HEK293 (cell line): ENCODE measurements around the gene SGSM2.

ENCODE experiments used
- CTCF ChIA-PET: fragments of 350-600 bp; formaldehyde crosslinking; extraction: SDS; loops from one replicate; lab custom pipeline; 2021; ENCODE audit warnings: antibody characterized with exemption; lab: Yijun Ruan, JAX
- POLR2A ChIA-PET: fragments of 300-600 bp; formaldehyde crosslinking; extraction: SDS; loops from one replicate; lab custom pipeline; 2020; ENCODE audit warnings: antibody characterized with exemption, inconsistent platforms; lab: Yijun Ruan, JAX
- H3K27ac ChIP-seq: fragments of 200-500 bp; sonication (Bioruptor generic); 2 replicates; pipeline ENCODE4 v1.5.1; 2014; ENCODE audit warnings: low read depth, low read length, control low read depth, inconsistent platforms; ENCODE audit errors: extremely low read depth
- H3K36me3 ChIP-seq, 2 experiments: fragments of 200-500 bp in 1 of 2; sonication (Bioruptor generic) in 1 of 2; 1 replicate in 1 of 2; 2 replicates in 1 of 2; pipeline ENCODE4 v1.5.1; 2014 to 2017; ENCODE audit warnings: inconsistent platforms in 2 of 2, low read length in 2 of 2; ENCODE audit not compliant: control insufficient read depth in 2 of 2, insufficient read depth in 1 of 2
- H3K4me1 ChIP-seq: fragments of 200-500 bp; sonication (Bioruptor generic); 2 replicates; pipeline ENCODE4 v1.5.1; 2014; ENCODE audit warnings: mild to moderate bottlenecking, low read length, inconsistent platforms; ENCODE audit not compliant: control insufficient read depth, insufficient read depth
- H3K4me3 ChIP-seq: 2 replicates; pipeline ENCODE4 v1.5.1; 2011; ENCODE audit warnings: low read depth, mild to moderate bottlenecking, control low read depth, low read length, moderate library complexity
- H3K9me3 ChIP-seq: fragments of 200-500 bp; sonication (Bioruptor generic); 2 replicates; pipeline ENCODE4 v1.5.1; 2014; ENCODE audit warnings: low read depth, low read length, inconsistent platforms; ENCODE audit not compliant: control insufficient read depth, insufficient read depth
- GLI4 ChIP-seq: fragments of 450-650 bp; formaldehyde crosslinking; IDR thresholded peaks from 2 replicates; pipeline ENCODE4 v1.5.1; 2016; ENCODE audit warnings: missing biosample characterization, missing genetic modification characterization
- GLIS2 ChIP-seq: fragments of 450-650 bp; formaldehyde crosslinking; IDR thresholded peaks from 2 replicates; pipeline ENCODE4 v1.5.1; 2016; ENCODE audit warnings: missing biosample characterization, missing genetic modification characterization
- KLF1 ChIP-seq: fragments of 450-650 bp; formaldehyde crosslinking; IDR thresholded peaks from 2 replicates; pipeline ENCODE4 v1.5.1; 2016; ENCODE audit warnings: missing biosample characterization, missing genetic modification characterization
- KLF8 ChIP-seq: fragments of 450-650 bp; formaldehyde crosslinking; IDR thresholded peaks from 2 replicates; pipeline ENCODE4 v1.5.1; 2016; ENCODE audit warnings: missing biosample characterization, missing genetic modification characterization
- RBAK ChIP-seq: fragments of 450-650 bp; formaldehyde crosslinking; IDR thresholded peaks from 2 replicates; pipeline ENCODE4 v1.5.1; 2016; ENCODE audit warnings: missing biosample characterization, missing genetic modification characterization
- ZBTB17 ChIP-seq: fragments of 450-650 bp; formaldehyde crosslinking; IDR thresholded peaks from 2 replicates; pipeline ENCODE4 v1.5.1; 2016; ENCODE audit warnings: missing biosample characterization, missing genetic modification characterization
- ZBTB8A ChIP-seq: fragments of 450-650 bp; formaldehyde crosslinking; IDR thresholded peaks from 2 replicates; pipeline ENCODE4 v1.5.1; 2016; ENCODE audit warnings: missing biosample characterization, missing genetic modification characterization
- ZFHX2 ChIP-seq: fragments of 450-650 bp; formaldehyde crosslinking; conservative IDR thresholded peaks from 2 replicates; pipeline ENCODE4 v1.5.1; 2016; ENCODE audit warnings: missing biosample characterization, missing genetic modification characterization
- ZIC2 ChIP-seq: fragments of 450-650 bp; formaldehyde crosslinking; IDR thresholded peaks from 2 replicates; pipeline ENCODE4 v1.5.1; 2016; ENCODE audit warnings: missing biosample characterization, missing genetic modification characterization
- ZNF112 ChIP-seq: fragments of 450-650 bp; formaldehyde crosslinking; IDR thresholded peaks from 2 replicates; pipeline ENCODE4 v1.5.0; 2017; ENCODE audit warnings: missing biosample characterization, missing genetic modification characterization
- ZNF211 ChIP-seq: fragments of 450-650 bp; formaldehyde crosslinking; IDR thresholded peaks from 2 replicates; pipeline ENCODE4 v1.5.1; 2016; ENCODE audit warnings: low read depth, missing biosample characterization, missing genetic modification characterization
- ZNF585B ChIP-seq: fragments of 450-650 bp; formaldehyde crosslinking; IDR thresholded peaks from 2 replicates; pipeline ENCODE4 v1.5.1; 2016; ENCODE audit warnings: missing biosample characterization, missing genetic modification characterization
- ZNF600 ChIP-seq: fragments of 450-650 bp; formaldehyde crosslinking; IDR thresholded peaks from 2 replicates; pipeline ENCODE4 v1.5.1; 2016; ENCODE audit warnings: missing biosample characterization, missing genetic modification characterization
- ZNF610 ChIP-seq: fragments of 450-650 bp; formaldehyde crosslinking; IDR thresholded peaks from 2 replicates; pipeline ENCODE4 v1.5.1; 2016; ENCODE audit warnings: missing biosample characterization, missing genetic modification characterization, borderline replicate concordance
- TF ChIP-seq, protein P1 (sequence below): fragments of 450-650 bp; formaldehyde crosslinking; IDR thresholded peaks from 2 replicates; pipeline ENCODE4 v1.5.1; 2016; ENCODE audit warnings: missing biosample characterization, missing genetic modification characterization
- TF ChIP-seq, protein P2 (sequence below): fragments of 450-650 bp; formaldehyde crosslinking; IDR thresholded peaks from 2 replicates; pipeline ENCODE4 v1.5.1; 2016; ENCODE audit warnings: missing biosample characterization, missing genetic modification characterization
- TF ChIP-seq, protein P3 (sequence below): fragments of 450-650 bp; formaldehyde crosslinking; IDR thresholded peaks from 2 replicates; pipeline ENCODE4 v1.5.1; 2017; ENCODE audit warnings: missing biosample characterization, missing genetic modification characterization
- TF ChIP-seq, protein P4 (sequence below): fragments of 450-650 bp; formaldehyde crosslinking; IDR thresholded peaks from 2 replicates; pipeline ENCODE4 v1.5.1; 2016; ENCODE audit warnings: missing biosample characterization, missing genetic modification characterization
- TF ChIP-seq, protein P5 (sequence below): fragments of 450-650 bp; formaldehyde crosslinking; IDR thresholded peaks from 2 replicates; pipeline ENCODE4 v1.5.1; 2016; ENCODE audit warnings: missing biosample characterization, missing genetic modification characterization

Gene SGSM2

DNA sequence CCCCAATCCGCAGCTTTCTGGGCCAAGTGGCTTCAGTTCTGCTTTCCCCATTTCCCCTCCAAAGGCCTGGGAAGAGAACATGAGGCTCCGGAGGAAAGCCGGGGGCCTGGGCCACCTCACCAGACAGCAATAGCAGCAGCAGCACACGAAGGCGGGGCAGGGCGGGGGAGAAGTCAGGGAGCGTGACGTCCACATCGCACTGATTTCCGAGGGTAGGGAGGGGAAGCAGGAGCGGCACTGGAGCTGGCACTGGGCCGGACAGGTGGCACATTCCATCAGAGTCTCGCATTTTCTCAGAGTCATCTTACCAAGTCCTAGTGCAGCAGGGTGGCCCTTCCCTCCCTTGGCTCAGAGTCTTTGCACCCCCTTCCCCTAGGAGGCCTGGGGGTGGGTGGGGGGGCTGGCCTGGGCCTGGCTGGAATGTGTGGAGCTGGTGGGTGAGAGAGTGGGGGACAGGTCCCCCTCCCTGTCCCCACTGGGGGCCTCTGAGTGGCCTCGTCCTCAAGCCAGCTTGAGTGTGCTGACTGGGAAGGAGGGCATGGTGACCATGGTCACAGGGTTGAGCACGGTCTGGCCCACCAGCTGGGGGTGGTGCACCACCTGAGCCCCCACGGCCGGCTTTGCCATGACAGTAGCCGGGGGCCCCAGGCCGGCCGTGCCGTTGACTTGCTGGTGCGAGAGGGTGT, 49.2 kb downstream of the SGSM2 start:
- Histone ChIP-seq H3K9me3 (no peaks in the 10 kb centered on the region), H3K27ac (no peak overlapping the region), H3K4me3 (no peak overlapping the region), H3K36me3 (peaks cover 0 to 10% of the 10 kb centered on the region in 2 experiments; a peak in 2 of 3 replicates), H3K4me1 (peaks cover 14% of the 10 kb centered on the region)
- TF ChIP-seq, protein P1, sequence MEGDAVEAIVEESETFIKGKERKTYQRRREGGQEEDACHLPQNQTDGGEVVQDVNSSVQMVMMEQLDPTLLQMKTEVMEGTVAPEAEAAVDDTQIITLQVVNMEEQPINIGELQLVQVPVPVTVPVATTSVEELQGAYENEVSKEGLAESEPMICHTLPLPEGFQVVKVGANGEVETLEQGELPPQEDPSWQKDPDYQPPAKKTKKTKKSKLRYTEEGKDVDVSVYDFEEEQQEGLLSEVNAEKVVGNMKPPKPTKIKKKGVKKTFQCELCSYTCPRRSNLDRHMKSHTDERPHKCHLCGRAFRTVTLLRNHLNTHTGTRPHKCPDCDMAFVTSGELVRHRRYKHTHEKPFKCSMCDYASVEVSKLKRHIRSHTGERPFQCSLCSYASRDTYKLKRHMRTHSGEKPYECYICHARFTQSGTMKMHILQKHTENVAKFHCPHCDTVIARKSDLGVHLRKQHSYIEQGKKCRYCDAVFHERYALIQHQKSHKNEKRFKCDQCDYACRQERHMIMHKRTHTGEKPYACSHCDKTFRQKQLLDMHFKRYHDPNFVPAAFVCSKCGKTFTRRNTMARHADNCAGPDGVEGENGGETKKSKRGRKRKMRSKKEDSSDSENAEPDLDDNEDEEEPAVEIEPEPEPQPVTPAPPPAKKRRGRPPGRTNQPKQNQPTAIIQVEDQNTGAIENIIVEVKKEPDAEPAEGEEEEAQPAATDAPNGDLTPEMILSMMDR, result no peak
- TF ChIP-seq KLF1 (tag by site-specific recombination) (peak; percentile 63), ZNF610 (tag by site-specific recombination) (peak; percentile 39; the same call in 1 of the 2 replicates), ZNF211 (tag by site-specific recombination) (no peak), GLI4 (tag by site-specific recombination) (no peak), ZIC2 (no peak), ZNF112 (tag by site-specific recombination) (no peak), ZBTB17 (tag by site-specific recombination) (0 out of 2 replicates have a peak, but pooled peaks have one; percentile 13), ZNF585B (tag by site-specific recombination) (no peak), ZBTB8A (tag by site-specific recombination) (no peak), RBAK (tag by site-specific recombination) (no peak)
- TF ChIP-seq, protein P2, sequence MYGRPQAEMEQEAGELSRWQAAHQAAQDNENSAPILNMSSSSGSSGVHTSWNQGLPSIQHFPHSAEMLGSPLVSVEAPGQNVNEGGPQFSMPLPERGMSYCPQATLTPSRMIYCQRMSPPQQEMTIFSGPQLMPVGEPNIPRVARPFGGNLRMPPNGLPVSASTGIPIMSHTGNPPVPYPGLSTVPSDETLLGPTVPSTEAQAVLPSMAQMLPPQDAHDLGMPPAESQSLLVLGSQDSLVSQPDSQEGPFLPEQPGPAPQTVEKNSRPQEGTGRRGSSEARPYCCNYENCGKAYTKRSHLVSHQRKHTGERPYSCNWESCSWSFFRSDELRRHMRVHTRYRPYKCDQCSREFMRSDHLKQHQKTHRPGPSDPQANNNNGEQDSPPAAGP (tag by site-specific recombination), result peak; percentile 70; the same call in 1 of the 2 replicates
- TF ChIP-seq, protein P3, sequence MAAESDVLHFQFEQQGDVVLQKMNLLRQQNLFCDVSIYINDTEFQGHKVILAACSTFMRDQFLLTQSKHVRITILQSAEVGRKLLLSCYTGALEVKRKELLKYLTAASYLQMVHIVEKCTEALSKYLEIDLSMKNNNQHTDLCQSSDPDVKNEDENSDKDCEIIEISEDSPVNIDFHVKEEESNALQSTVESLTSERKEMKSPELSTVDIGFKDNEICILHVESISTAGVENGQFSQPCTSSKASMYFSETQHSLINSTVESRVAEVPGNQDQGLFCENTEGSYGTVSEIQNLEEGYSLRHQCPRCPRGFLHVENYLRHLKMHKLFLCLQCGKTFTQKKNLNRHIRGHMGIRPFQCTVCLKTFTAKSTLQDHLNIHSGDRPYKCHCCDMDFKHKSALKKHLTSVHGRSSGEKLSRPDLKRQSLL, result no peak
- ChIA-PET CTCF (interaction anchor here (0.5 to 12.5 kb wide), 3 partner anchors 19 to 327 kb away, joined by 3 to 470 read pairs (median 4); no protein-coding TSS in a partner anchor), POLR2A (interaction anchor here (0.6 to 1.1 kb wide), 2 partner anchors 15 to 18 kb away, joined by 3 read pairs; no protein-coding TSS in a partner anchor)

DNA sequence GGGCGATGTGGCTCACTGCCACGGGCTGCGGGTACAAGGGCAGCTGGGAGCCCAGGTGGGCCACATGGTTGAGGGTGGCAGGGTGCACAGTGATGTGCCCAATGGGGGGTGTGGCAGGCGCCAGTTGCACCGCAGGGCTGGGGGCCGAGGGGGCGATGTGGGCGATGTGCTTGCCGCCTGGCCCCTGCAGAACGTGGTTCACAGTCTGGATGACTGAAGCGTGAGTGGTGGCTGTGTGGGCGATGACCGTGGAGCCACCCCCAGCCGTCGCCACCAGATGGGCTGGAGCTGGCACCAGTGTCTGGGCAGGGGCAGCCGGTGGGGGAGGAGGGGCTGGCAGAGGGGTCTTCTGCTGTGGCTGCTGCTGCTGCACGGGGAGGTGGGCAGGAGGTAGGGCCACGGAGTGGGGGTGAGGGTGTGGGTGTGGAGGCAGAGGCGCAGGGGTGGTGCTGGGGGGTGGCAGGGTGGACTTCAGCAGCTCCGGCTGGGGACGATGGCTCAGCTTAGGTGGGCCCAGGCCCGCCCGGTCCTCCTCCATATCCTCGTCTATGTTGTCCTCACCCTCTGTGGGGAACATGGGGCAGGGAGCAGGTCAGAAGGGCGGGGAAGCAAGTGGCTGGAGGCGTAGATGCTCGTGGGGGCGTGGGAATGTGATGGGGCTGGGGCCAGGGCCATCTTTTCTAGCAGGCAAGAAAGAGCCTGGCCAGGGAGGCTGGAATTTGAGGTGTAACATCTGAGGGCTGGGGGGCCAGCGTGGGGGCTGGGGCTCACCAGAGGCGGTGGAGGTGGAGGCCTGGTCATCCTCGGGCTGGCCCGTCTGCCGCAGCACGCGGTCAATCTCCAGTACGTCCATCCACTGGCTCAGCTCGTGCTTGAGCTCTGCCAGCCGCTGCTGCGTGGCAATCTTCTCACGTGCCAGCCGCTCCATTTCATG, 50.1 kb downstream of the SGSM2 start:
- no peaks in the 10 kb centered on the region for H3K9me3 ChIP-seq
- peaks cover 21% of the 10 kb centered on the region for H3K4me1 ChIP-seq
- CTCF ChIA-PET, result interaction anchor here (0.5 to 12.5 kb wide), 5 partner anchors 11 to 327 kb away, joined by 3 to 470 read pairs (median 3); no protein-coding TSS in a partner anchor
- H3K36me3 ChIP-seq, result peaks cover 0 to 10% of the 10 kb centered on the region in 2 experiments; a peak in 2 of 3 replicates
- no peak overlapping the region for H3K27ac ChIP-seq
- no peak overlapping the region for H3K4me3 ChIP-seq
- POLR2A ChIA-PET, result interaction anchor here (0.6 to 1.5 kb wide), 3 partner anchors 13 to 17 kb away, joined by 3 to 8 read pairs (median 3); partner anchors contain the start of gene MNT
- peak; percentile 38; the same call in 1 of the 2 replicates for TF ChIP-seq ZNF600 (tag by site-specific recombination)
- TF ChIP-seq, protein P4, sequence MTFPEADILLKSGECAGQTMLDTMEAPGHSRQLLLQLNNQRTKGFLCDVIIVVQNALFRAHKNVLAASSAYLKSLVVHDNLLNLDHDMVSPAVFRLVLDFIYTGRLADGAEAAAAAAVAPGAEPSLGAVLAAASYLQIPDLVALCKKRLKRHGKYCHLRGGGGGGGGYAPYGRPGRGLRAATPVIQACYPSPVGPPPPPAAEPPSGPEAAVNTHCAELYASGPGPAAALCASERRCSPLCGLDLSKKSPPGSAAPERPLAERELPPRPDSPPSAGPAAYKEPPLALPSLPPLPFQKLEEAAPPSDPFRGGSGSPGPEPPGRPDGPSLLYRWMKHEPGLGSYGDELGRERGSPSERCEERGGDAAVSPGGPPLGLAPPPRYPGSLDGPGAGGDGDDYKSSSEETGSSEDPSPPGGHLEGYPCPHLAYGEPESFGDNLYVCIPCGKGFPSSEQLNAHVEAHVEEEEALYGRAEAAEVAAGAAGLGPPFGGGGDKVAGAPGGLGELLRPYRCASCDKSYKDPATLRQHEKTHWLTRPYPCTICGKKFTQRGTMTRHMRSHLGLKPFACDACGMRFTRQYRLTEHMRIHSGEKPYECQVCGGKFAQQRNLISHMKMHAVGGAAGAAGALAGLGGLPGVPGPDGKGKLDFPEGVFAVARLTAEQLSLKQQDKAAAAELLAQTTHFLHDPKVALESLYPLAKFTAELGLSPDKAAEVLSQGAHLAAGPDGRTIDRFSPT (tag by site-specific recombination), result peak; percentile 63; the same call in 1 of the 2 replicates
- peak; percentile 53; the same call in 1 of the 2 replicates for TF ChIP-seq GLIS2
- peak; percentile 27; the same call in 1 of the 2 replicates for TF ChIP-seq KLF8 (tag by site-specific recombination)
- TF ChIP-seq, protein P5, sequence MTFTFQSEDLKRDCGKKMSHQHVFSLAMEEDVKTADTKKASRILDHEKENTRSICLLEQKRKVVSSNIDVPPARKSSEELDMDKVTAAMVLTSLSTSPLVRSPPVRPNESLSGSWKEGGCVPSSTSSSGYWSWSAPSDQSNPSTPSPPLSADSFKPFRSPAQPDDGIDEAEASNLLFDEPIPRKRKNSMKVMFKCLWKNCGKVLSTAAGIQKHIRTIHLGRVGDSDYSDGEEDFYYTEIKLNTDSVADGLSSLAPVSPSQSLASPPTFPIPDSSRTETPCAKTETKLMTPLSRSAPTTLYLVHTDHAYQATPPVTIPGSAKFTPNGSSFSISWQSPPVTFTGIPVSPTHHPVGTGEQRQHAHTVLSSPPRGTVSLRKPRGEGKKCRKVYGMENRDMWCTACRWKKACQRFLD (tag by site-specific recombination), result no peak
- peak; percentile 28; the same call in 1 of the 2 replicates for TF ChIP-seq KLF1 (tag by site-specific recombination)
- TF ChIP-seq ZFHX2, result peak; percentile 94
